IPS-NIHi7 (cell line): ENCODE results near the gene ZSCAN22.
"Not testable (repeated sequence)": the region's sequence is repeated elsewhere in the genome, so short reads cannot be mapped to it uniquely, and the experiment has no call there.

Experiments
- DNase-seq: peaks from one replicate; pipeline ENCODE4 v3.0.0; 2012; ENCODE audit warnings: mixed read lengths; ENCODE audit errors: extremely low spot score

ZSCAN22 gene

GRCh38 chr19:58374200-58374599 lies 47.4 kb downstream of the ZSCAN22 start:
- no peak for DNase-seq

- not testable (repeated sequence) for DNase-seq
Measured at GRCh38 chr19:58376724-58377123, 49.9 kb downstream of the ZSCAN22 start.

GRCh38 chr19:58379246-58379645 lies 52.5 kb downstream of the ZSCAN22 start:
- DNase-seq, result no peak

- no peak for DNase-seq
Measured at GRCh38 chr19:58380037-58380661, 53.4 kb downstream of the ZSCAN22 start.

- peak; percentile 95 for DNase-seq
Measured at GRCh38 chr19:58380662-58381459, 54.1 kb downstream of the ZSCAN22 start, which contains the start of gene ZNF837. Gene ZNF837, minus strand, starts transcription at chr19:58381030. Its CDS starts 11,698 bp downstream, at chr19:58369332.

GRCh38 chr19:58381460-58382212 lies 54.8 kb downstream of the ZSCAN22 start:
- DNase-seq, result no peak

- DNase-seq, result no peak
Measured at GRCh38 chr19:58382997-58383603, 56.3 kb downstream of the ZSCAN22 start.

- DNase-seq, result no peak
Measured at GRCh38 chr19:58385313-58385890, 58.6 kb downstream of the ZSCAN22 start.

GRCh38 chr19:58385891-58386575 lies 59.2 kb downstream of the ZSCAN22 start:
- no peak for DNase-seq

- DNase-seq, result peak; percentile 99
Measured at GRCh38 chr19:58386576-58387337, 60.0 kb downstream of the ZSCAN22 start, which contains the start of gene RPS5. Gene RPS5, plus strand, starts transcription at chr19:58387269. Its CDS starts 869 bp downstream, at chr19:58388138.

- DNase-seq, result no peak
Measured at GRCh38 chr19:58387338-58388174, 60.8 kb downstream of the ZSCAN22 start.

GRCh38 chr19:58388175-58388526 lies 61.4 kb downstream of the ZSCAN22 start:
- no peak for DNase-seq
